Measurements from ENCODE around the gene MRAS. TPM values are rescaled to one million over a fixed set of nuclear protein-coding genes. Genes with fewer than 3 reads are reported as not detected.

The MRAS gene
- total RNA-seq, 1 donor from 2014 or later, result 40.1 TPM

DNA sequence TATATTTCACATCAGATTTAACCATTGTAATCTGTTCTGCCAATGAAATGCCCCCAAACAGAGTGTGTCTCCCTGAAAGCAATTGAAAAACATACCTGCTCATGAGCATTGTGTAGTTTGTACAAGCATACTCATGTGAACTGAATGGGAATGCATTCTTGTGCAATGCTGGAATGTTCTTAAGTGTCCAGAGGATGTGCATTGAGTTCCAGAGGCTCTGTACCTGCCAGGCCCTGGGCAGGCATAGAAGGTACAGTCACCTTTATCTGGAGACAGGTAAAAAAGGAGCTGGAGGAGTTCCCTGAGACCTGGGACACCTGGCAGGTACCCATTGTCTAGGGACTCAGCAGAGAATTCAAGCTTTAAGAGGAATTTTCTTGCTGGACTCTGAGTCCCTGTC lies 2.8 kb downstream of the MRAS start:
- Mint-ChIP-seq H3K4me1 (peaks cover 20% of the 10 kb centered on the region), H3K27ac (no peak overlapping the region), H3K36me3 (no peaks in the 10 kb centered on the region), H3K9me3 (no peaks in the 10 kb centered on the region), H3K4me3 (no peak overlapping the region), H3K27me3 (ENCODE audit: low read depth) (no peaks in the 10 kb centered on the region)
- no peak for DNase-seq (ENCODE audit: low spot score in 2 of 2, unreplicated experiment in 2 of 2)
- TF ChIP-seq, protein P1, sequence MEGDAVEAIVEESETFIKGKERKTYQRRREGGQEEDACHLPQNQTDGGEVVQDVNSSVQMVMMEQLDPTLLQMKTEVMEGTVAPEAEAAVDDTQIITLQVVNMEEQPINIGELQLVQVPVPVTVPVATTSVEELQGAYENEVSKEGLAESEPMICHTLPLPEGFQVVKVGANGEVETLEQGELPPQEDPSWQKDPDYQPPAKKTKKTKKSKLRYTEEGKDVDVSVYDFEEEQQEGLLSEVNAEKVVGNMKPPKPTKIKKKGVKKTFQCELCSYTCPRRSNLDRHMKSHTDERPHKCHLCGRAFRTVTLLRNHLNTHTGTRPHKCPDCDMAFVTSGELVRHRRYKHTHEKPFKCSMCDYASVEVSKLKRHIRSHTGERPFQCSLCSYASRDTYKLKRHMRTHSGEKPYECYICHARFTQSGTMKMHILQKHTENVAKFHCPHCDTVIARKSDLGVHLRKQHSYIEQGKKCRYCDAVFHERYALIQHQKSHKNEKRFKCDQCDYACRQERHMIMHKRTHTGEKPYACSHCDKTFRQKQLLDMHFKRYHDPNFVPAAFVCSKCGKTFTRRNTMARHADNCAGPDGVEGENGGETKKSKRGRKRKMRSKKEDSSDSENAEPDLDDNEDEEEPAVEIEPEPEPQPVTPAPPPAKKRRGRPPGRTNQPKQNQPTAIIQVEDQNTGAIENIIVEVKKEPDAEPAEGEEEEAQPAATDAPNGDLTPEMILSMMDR (IDR thresholded peaks at IDR 0.05; ENCODE audit: unreplicated experiment), result no peak

DNA sequence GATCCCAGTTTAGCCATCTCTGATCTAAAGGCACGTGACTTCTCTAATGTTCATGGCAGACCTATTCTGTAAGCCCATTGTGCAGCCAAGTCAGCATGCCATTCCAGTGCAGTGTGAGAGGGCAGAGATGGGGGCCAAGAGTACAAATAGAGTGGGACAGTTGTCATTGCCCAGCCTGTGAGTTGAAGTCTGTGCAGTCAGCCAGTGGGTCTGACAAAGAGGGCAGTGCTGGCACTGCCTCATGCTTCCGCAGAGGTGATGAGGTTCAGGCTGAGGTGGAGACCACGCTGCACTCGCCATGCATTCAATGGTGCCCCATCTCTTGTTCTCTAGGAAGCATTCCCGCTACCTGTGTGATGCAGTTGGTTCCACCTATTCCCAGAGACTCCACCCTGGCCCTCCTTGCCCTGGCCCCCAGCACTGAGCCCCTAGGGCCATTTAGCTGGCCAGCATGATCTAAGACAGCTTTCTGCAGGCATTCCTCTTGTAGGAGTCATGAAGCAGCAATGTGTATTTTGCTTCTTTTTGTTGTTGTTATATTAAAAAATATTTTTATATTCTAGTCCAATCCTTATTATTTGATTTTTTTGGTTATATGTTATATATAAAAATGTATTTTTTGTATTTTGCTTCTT lies 3.7 kb downstream of the MRAS start:
- TF ChIP-seq, protein P1 (IDR thresholded peaks at IDR 0.05; ENCODE audit: unreplicated experiment), result no peak
- H3K9me3 Mint-ChIP-seq, result no peaks in the 10 kb centered on the region
- DNase-seq (ENCODE audit: low spot score in 2 of 2, unreplicated experiment in 2 of 2), result no peak
- peaks cover 20% of the 10 kb centered on the region for H3K4me1 Mint-ChIP-seq
- no peaks in the 10 kb centered on the region for H3K27me3 Mint-ChIP-seq (ENCODE audit: low read depth)
- no peak overlapping the region for H3K27ac Mint-ChIP-seq
- H3K4me3 Mint-ChIP-seq, result no peak overlapping the region
- no peaks in the 10 kb centered on the region for H3K36me3 Mint-ChIP-seq

DNA sequence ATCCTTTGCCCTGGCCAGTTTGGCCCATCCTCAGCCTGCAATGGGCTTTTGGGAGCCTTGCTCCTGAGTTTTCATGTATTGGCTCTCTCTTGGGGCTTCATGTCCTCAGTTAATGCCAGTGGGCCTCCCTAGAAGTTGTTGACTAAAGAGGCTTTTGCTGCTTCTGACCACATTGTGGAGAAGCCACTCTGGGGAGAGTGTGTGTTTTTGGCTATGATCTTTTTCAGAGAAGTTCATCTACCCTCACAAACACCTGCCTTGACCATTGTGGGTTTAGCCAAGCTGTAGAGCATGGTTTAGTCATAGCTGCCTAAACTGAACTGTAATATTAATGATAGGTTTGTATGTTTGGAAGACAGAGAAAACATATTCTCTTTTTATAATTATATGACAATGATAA lies 6.0 kb downstream of the MRAS start:
- TF ChIP-seq, protein P1 (IDR thresholded peaks at IDR 0.05; ENCODE audit: unreplicated experiment), result no peak
- no peaks in the 10 kb centered on the region for H3K27me3 Mint-ChIP-seq (ENCODE audit: low read depth)
- no peaks in the 10 kb centered on the region for H3K36me3 Mint-ChIP-seq
- no peak for DNase-seq (ENCODE audit: low spot score in 2 of 2, unreplicated experiment in 2 of 2)
- H3K27ac Mint-ChIP-seq, result no peak overlapping the region
- H3K4me3 Mint-ChIP-seq, result no peak overlapping the region
- peaks cover 11% of the 10 kb centered on the region for H3K4me1 Mint-ChIP-seq
- no peaks in the 10 kb centered on the region for H3K9me3 Mint-ChIP-seq

DNA sequence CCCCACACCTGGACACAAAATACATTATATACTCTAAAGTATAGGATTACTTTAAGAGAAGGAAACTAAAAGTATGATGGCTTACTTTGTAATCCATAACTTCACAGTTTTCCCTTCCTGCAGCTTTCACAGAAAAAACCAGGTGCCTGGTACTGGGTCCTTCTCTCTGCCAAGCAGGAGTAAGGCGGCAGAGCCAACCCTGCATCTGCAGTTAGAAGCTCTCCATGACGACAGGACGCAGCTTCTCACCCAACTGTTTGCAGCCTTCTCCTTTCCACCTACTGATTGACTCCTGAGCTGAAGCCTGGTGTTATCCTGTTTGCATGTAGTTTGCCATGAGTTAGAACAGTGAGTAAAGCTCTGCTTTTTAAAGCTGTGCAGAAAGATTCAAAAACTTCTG lies 6.7 kb downstream of the MRAS start:
- DNase-seq (ENCODE audit: low spot score in 2 of 2, unreplicated experiment in 2 of 2), result no peak
- no peaks in the 10 kb centered on the region for H3K27me3 Mint-ChIP-seq (ENCODE audit: low read depth)
- H3K27ac Mint-ChIP-seq, result no peak overlapping the region
- H3K4me1 Mint-ChIP-seq, result peaks cover 4% of the 10 kb centered on the region
- no peaks in the 10 kb centered on the region for H3K36me3 Mint-ChIP-seq
- H3K4me3 Mint-ChIP-seq, result no peak overlapping the region
- TF ChIP-seq, protein P1 (IDR thresholded peaks at IDR 0.05; ENCODE audit: unreplicated experiment), result no peak
- no peaks in the 10 kb centered on the region for H3K9me3 Mint-ChIP-seq

DNA sequence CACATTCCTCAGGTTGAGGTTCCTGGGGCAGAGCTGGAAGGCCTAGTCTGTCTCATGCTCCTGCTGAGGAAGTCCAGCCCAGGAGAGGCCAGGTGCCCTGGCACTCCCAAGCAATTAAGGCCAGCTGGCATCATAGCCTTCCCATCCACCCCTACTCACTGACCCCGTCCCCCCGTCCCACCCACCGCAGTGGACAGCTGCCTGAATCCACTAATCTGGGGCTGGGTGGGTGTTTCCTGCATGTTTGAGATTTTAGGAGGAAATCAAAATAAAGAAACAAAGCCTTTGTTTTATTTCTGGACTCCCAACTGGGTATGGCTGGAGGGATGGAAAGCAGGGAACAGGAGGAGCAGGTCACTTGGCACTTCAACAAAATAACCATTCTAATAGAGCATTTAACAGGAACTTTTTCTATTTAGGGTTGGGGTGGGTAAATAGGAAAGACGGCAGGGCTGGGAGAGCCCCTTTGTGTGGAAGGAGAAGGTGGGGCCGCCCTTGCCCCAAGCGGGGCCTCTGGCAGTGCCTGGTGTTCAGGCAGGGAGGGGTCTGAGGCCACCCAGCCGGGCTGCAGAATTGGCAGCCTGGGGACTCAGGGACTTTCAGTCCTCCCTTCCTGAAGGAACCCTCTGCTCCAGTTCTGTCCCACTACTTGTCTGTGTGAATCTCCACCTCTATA lies 8.5 kb downstream of the MRAS start:
- Mint-ChIP-seq H3K27me3 (ENCODE audit: low read depth) (no peaks in the 10 kb centered on the region), H3K4me3 (no peak overlapping the region), H3K9me3 (no peaks in the 10 kb centered on the region), H3K4me1 (no peaks in the 10 kb centered on the region), H3K36me3 (no peaks in the 10 kb centered on the region), H3K27ac (no peak overlapping the region)
- no peak for DNase-seq (ENCODE audit: low spot score in 2 of 2, unreplicated experiment in 2 of 2)
- TF ChIP-seq, protein P1 (IDR thresholded peaks at IDR 0.05; ENCODE audit: unreplicated experiment), result no peak

All from mesothelial cell of epicardium (in vitro differentiated cells).